PFSK-1 (cell line): ENCODE results near the gene SLC5A8.

Source experiments
- FOXP2 ChIP-seq: optimal IDR thresholded peaks from 2 replicates; pipeline ENCODE3; 2011; ENCODE audit warnings: borderline replicate concordance, control low read depth, inconsistent platforms; ENCODE audit not compliant: insufficient read depth; ENCODE audit errors: extremely low read length, extremely low read depth
- POLR2AphosphoS5 ChIP-seq: IDR thresholded peaks from 2 replicates; pipeline ENCODE4 v1.6.1; 2012; ENCODE audit warnings: low read depth, mild to moderate bottlenecking, control low read depth, low read length, moderate library complexity
- REST ChIP-seq, 2 experiments: IDR thresholded peaks; 2 replicates each; pipeline versions ENCODE4 v1.6.1 to v1.8.0; 2011 to 2012; ENCODE audit warnings: low read depth in 2 of 2, low read length in 2 of 2, control low read depth in 1 of 2, inconsistent platforms in 1 of 2, mild to moderate bottlenecking in 1 of 2, moderate library complexity in 1 of 2; ENCODE audit not compliant: insufficient read depth in 1 of 2
- SIN3A ChIP-seq: IDR thresholded peaks from 2 replicates; pipeline ENCODE4 v1.6.1; 2012; ENCODE audit warnings: mild to moderate bottlenecking, low read length, moderate library complexity, borderline replicate concordance; ENCODE audit not compliant: insufficient read depth
- TAF1 ChIP-seq: IDR thresholded peaks from 2 replicates; pipeline ENCODE4 v1.6.1; 2012; ENCODE audit warnings: low read length, control low read depth, borderline replicate concordance; ENCODE audit not compliant: insufficient read depth

SLC5A8 gene

GRCh38 chr12:101173197-101173749, 36.8 kb downstream of the SLC5A8 start:
- TF ChIP-seq SIN3A (no peak), FOXP2 (no peak), REST (IDR thresholded peaks at IDR 0.05; ENCODE audit: insufficient read depth in 1 of 2, low read depth in 2 of 2, low read length in 2 of 2) (no peak), TAF1 (no peak), POLR2AphosphoS5 (no peak)

- TF ChIP-seq POLR2AphosphoS5: no peak
These were observed 37.7 kb downstream of the SLC5A8 start for GRCh38 chr12:101172316-101172715.

- TF ChIP-seq POLR2AphosphoS5: no peak
- TF ChIP-seq TAF1: no peak
- no peak for TF ChIP-seq FOXP2
- TF ChIP-seq SIN3A: no peak
- TF ChIP-seq REST (IDR thresholded peaks at IDR 0.05; ENCODE audit: insufficient read depth in 1 of 2, low read depth in 2 of 2, low read length in 2 of 2): no peak
These were observed 42.0 kb downstream of the SLC5A8 start for GRCh38 chr12:101168001-101168400.

GRCh38 chr12:101166866-101167265, 43.2 kb downstream of the SLC5A8 start:
- no peak for TF ChIP-seq FOXP2
- TF ChIP-seq TAF1: no peak
- TF ChIP-seq SIN3A: no peak
- no peak for TF ChIP-seq REST (IDR thresholded peaks at IDR 0.05; ENCODE audit: insufficient read depth in 1 of 2, low read depth in 2 of 2, low read length in 2 of 2)
- no peak for TF ChIP-seq POLR2AphosphoS5

- TF ChIP-seq FOXP2 (no peak), SIN3A (no peak)
These were observed 44.7 kb downstream of the SLC5A8 start for GRCh38 chr12:101165319-101165718.

- TF ChIP-seq SIN3A (no peak), TAF1 (no peak), REST (IDR thresholded peaks at IDR 0.05; ENCODE audit: insufficient read depth in 1 of 2, low read depth in 2 of 2, low read length in 2 of 2) (no peak), POLR2AphosphoS5 (no peak), FOXP2 (no peak)
These were observed 82.4 kb downstream of the SLC5A8 start for GRCh38 chr12:101127521-101128219.
